Hepatocyte (in vitro differentiated cells): Measurements from ENCODE around the gene MYL2. TPM values are rescaled to one million over a fixed set of nuclear protein-coding genes. Genes with fewer than 3 reads are reported as not detected.

Experiments
- DNase-seq: peaks from one replicate; pipeline ENCODE4 v3.0.0-alpha.2; 2016; ENCODE audit warnings: low spot score
- H2AFZ ChIP-seq: fragments of 200-600 bp; sonication (generic); 2 replicates; pipeline ENCODE4 v1.6.0; 2016; ENCODE audit warnings: antibody characterized with exemption, mild to moderate bottlenecking
- H3K27ac ChIP-seq: fragments of 200-600 bp; sonication (generic); 2 replicates; pipeline ENCODE4 v1.5.1; 2016; ENCODE audit warnings: mild to moderate bottlenecking
- H3K27me3 ChIP-seq: fragments of 200-600 bp; sonication (generic); 2 replicates; pipeline ENCODE4 v1.6.1; 2016
- H3K36me3 ChIP-seq: fragments of 200-600 bp; sonication (generic); replicated peaks from 2 replicates; pipeline ENCODE4 v1.5.1; 2016; ENCODE audit warnings: low read depth; ENCODE audit not compliant: insufficient read depth
- H3K4me1 ChIP-seq: fragments of 200-600 bp; sonication (generic); 2 replicates; pipeline ENCODE4 v1.5.1; 2016; ENCODE audit warnings: mild to moderate bottlenecking, moderate library complexity; ENCODE audit not compliant: insufficient read depth
- H3K4me2 ChIP-seq: fragments of 200-600 bp; sonication (generic); 2 replicates; pipeline ENCODE4 v1.6.0; 2016
- H3K4me3 ChIP-seq: fragments of 200-600 bp; sonication (generic); 2 replicates; pipeline ENCODE4 v1.5.1; 2016; ENCODE audit warnings: mild to moderate bottlenecking
- H3K79me2 ChIP-seq: fragments of 200-600 bp; sonication (generic); 2 replicates; pipeline ENCODE4 v1.6.0; 2017; ENCODE audit warnings: mild to moderate bottlenecking
- H3K9me2 ChIP-seq: fragments of 200-600 bp; sonication (generic); replicated peaks from 2 replicates; pipeline ENCODE4 v1.6.0; 2017; ENCODE audit warnings: mild to moderate bottlenecking; ENCODE audit not compliant: insufficient read depth
- H3K9me3 ChIP-seq: fragments of 200-600 bp; sonication (generic); 2 replicates; pipeline ENCODE4 v1.5.1; 2016; ENCODE audit warnings: low read depth, mild to moderate bottlenecking
- H4K20me1 ChIP-seq: fragments of 200-600 bp; sonication (generic); 2 replicates; pipeline ENCODE4 v1.6.0; 2016; ENCODE audit warnings: mild to moderate bottlenecking; ENCODE audit not compliant: insufficient read depth, poor library complexity, severe bottlenecking
- EZH2 ChIP-seq: fragments of 200-600 bp; sonication (generic); IDR thresholded peaks from 2 replicates; pipeline ENCODE4 v1.6.1; 2016; ENCODE audit warnings: antibody characterized with exemption, mild to moderate bottlenecking, borderline replicate concordance
- EZH2phosphoT487 ChIP-seq: fragments of 200-600 bp; sonication (generic); IDR thresholded peaks from one replicate; pipeline ENCODE4 v1.6.1; 2018; ENCODE audit warnings: antibody characterized with exemption, mild to moderate bottlenecking, low read depth, moderate library complexity; ENCODE audit not compliant: unreplicated experiment, severe bottlenecking
- WGBS: methylation state at CpG from one replicate; pipeline ENCODE4 v1.1.6; 2016; ENCODE audit warnings: low lambda C conversion rate; ENCODE audit errors: missing lambda C conversion rate; 5-methylcytosine and 5-hydroxymethylcytosine counted together
- polyA plus RNA-seq: library from polyadenylated mRNA; unstranded; fragments of >200 nt; fragmentation: Nextera tagmentation; extraction: Ambion mirVana; gene quantifications from 2 replicates; pipeline ENCODE4 v1.2.1, GENCODE V29; 2016
- total RNA-seq: library from RNA; depleted of rRNA; stranded (reverse); fragments of >200 nt; gene quantifications from 2 replicates; pipeline ENCODE4 v1.2.3, GENCODE V29; 2014
- TF ChIP-seq, protein P1 (sequence below): fragments of 200-600 bp; sonication (generic); IDR thresholded peaks from 2 replicates; pipeline ENCODE4 v1.5.1; 2016; ENCODE audit warnings: antibody characterized with exemption, mild to moderate bottlenecking; ENCODE audit not compliant: poor library complexity

Gene MYL2
- total and polyA plus RNA-seq, 2 experiments from 2014 or later: not detected

DNA sequence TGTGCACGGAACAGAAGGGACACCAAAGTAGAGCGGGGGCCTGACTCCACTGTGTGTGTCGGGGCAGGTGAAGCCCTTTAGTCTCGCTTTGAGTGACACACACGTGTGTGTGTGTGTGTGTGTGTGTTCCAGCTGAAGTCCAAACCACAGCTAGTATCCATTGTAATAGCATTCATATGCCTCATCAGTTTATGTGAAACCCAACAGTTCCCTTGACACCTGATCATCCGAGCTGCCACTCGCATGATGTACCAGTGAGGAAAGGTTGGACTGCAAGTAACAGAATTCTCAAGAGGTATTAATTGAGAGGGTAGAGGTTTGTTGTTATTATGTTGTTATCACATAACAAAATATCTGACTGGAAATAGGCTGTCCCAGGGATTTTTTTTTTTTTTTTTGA, 57.2 kb downstream of the MYL2 start:
- no peaks in the 10 kb centered on the region for H4K20me1 ChIP-seq
- H2AFZ ChIP-seq: no peak overlapping the region
- H3K9me3 ChIP-seq: no peaks in the 10 kb centered on the region
- no peak overlapping the region for H3K27ac ChIP-seq
- H3K36me3 ChIP-seq: no peaks in the 10 kb centered on the region
- no peaks in the 10 kb centered on the region for H3K9me2 ChIP-seq
- no peaks in the 10 kb centered on the region for H3K27me3 ChIP-seq
- H3K79me2 ChIP-seq: no peaks in the 10 kb centered on the region
- 92% methylated on average over 7 of the region's 7 CpGs for WGBS
- H3K4me2 ChIP-seq: no peak overlapping the region
- H3K4me3 ChIP-seq: no peak overlapping the region
- no peaks in the 10 kb centered on the region for H3K4me1 ChIP-seq
- no peak for DNase-seq
- TF ChIP-seq, protein P1, sequence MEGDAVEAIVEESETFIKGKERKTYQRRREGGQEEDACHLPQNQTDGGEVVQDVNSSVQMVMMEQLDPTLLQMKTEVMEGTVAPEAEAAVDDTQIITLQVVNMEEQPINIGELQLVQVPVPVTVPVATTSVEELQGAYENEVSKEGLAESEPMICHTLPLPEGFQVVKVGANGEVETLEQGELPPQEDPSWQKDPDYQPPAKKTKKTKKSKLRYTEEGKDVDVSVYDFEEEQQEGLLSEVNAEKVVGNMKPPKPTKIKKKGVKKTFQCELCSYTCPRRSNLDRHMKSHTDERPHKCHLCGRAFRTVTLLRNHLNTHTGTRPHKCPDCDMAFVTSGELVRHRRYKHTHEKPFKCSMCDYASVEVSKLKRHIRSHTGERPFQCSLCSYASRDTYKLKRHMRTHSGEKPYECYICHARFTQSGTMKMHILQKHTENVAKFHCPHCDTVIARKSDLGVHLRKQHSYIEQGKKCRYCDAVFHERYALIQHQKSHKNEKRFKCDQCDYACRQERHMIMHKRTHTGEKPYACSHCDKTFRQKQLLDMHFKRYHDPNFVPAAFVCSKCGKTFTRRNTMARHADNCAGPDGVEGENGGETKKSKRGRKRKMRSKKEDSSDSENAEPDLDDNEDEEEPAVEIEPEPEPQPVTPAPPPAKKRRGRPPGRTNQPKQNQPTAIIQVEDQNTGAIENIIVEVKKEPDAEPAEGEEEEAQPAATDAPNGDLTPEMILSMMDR: no peak
- TF ChIP-seq EZH2phosphoT487: no peak
- TF ChIP-seq EZH2: no peak

GRCh38 chr12:110862329-110862728, 58.0 kb downstream of the MYL2 start:
- WGBS: 92% methylated on average over 9 of the region's 9 CpGs
- TF ChIP-seq EZH2phosphoT487: no peak
- no peak for TF ChIP-seq EZH2
- TF ChIP-seq, protein P1: no peak
- H3K36me3 ChIP-seq: no peaks in the 10 kb centered on the region

GRCh38 chr12:110861729-110862128, 58.6 kb downstream of the MYL2 start:
- H3K4me3 ChIP-seq: no peak overlapping the region
- DNase-seq: no peak
- H4K20me1 ChIP-seq: no peaks in the 10 kb centered on the region
- H3K9me2 ChIP-seq: no peaks in the 10 kb centered on the region
- H3K4me1 ChIP-seq: no peaks in the 10 kb centered on the region
- H3K27ac ChIP-seq: no peak overlapping the region
- 78% methylated on average over 7 of the region's 7 CpGs for WGBS
- TF ChIP-seq EZH2phosphoT487: no peak
- TF ChIP-seq EZH2: no peak
- TF ChIP-seq, protein P1: no peak
- H3K27me3 ChIP-seq: no peaks in the 10 kb centered on the region
- H3K79me2 ChIP-seq: no peaks in the 10 kb centered on the region
- H3K36me3 ChIP-seq: no peaks in the 10 kb centered on the region
- H2AFZ ChIP-seq: no peak overlapping the region
- H3K9me3 ChIP-seq: no peaks in the 10 kb centered on the region
- H3K4me2 ChIP-seq: no peak overlapping the region

More at GRCh38 chr12:110862329-110862728, 58.0 kb downstream of the MYL2 start:
- no peaks in the 10 kb centered on the region for H3K27me3 ChIP-seq
- DNase-seq: no peak
- no peaks in the 10 kb centered on the region for H3K79me2 ChIP-seq
- no peaks in the 10 kb centered on the region for H3K9me2 ChIP-seq
- no peaks in the 10 kb centered on the region for H3K9me3 ChIP-seq
- no peak overlapping the region for H3K4me2 ChIP-seq
- H2AFZ ChIP-seq: no peak overlapping the region
- no peak overlapping the region for H3K4me3 ChIP-seq
- no peak overlapping the region for H3K27ac ChIP-seq
- H4K20me1 ChIP-seq: no peaks in the 10 kb centered on the region
- H3K4me1 ChIP-seq: no peaks in the 10 kb centered on the region

Other genes with a start within 250 kb of the MYL2 start
- 1.8 and 5.8 TPM in 2 replicates for gene HVCN1, start 231.5 kb downstream of the MYL2 start, total RNA-seq
- gene HVCN1, start 231.5 kb downstream of the MYL2 start, polyA plus RNA-seq: 5.6 and 8.9 TPM in 2 replicates
- gene PPP1CC, start 177.7 kb downstream of the MYL2 start, total RNA-seq: 134 and 150 TPM in 2 replicates
- gene PPP1CC, start 177.7 kb downstream of the MYL2 start, polyA plus RNA-seq: 43.5 and 47.9 TPM in 2 replicates
- gene CCDC63, start 73.6 kb downstream of the MYL2 start, total RNA-seq: not detected in 2 replicates
- not detected in 2 replicates for gene CCDC63, start 73.6 kb downstream of the MYL2 start, polyA plus RNA-seq
- gene CUX2, start 113.6 kb upstream of the MYL2 start, total RNA-seq: 0.17 and 0.76 TPM in 2 replicates
- gene CUX2, start 113.6 kb upstream of the MYL2 start, polyA plus RNA-seq: 0.06 and 0.26 TPM in 2 replicates